Retinal pigment epithelial cell (primary cell): Measurements from ENCODE around the gene ATP8B4.
"Not testable (repeated sequence)": the region's sequence is repeated elsewhere in the genome, so short reads cannot be mapped to it uniquely, and the experiment has no call there.

ENCODE experiments used
- DNase-seq: peaks from one replicate; pipeline ENCODE4 v3.0.0-alpha.2; 2010; ENCODE audit warnings: low read depth
- H3K4me3 ChIP-seq: 2 replicates; pipeline ENCODE4 v1.5.1; 2011; ENCODE audit warnings: mild to moderate bottlenecking, low read length, control low read depth, moderate library complexity
- CTCF ChIP-seq: conservative IDR thresholded peaks from 2 replicates; pipeline ENCODE4 v1.5.1; 2011; ENCODE audit warnings: low read depth, low read length, control low read depth, inconsistent platforms

Gene ATP8B4

GRCh38 chr15:50162969-50163718 lies 44.1 kb upstream of the ATP8B4 start:
- DNase-seq: peak; percentile 48
- no peak for TF ChIP-seq CTCF
- no peak overlapping the region for H3K4me3 ChIP-seq

GRCh38 chr15:50158236-50158635 lies 39.2 kb upstream of the ATP8B4 start:
- not testable (repeated sequence) for H3K4me3 ChIP-seq, DNase-seq

GRCh38 chr15:50151476-50151875 lies 32.4 kb upstream of the ATP8B4 start:
- TF ChIP-seq CTCF: no peak
- no peak for DNase-seq
- H3K4me3 ChIP-seq: no peak overlapping the region

- TF ChIP-seq CTCF: no peak
- DNase-seq: no peak
- no peak overlapping the region for H3K4me3 ChIP-seq
Measured at GRCh38 chr15:50150851-50151250, 31.8 kb upstream of the ATP8B4 start.

GRCh38 chr15:50150349-50150748 lies 31.3 kb upstream of the ATP8B4 start:
- no peak for TF ChIP-seq CTCF
- no peak overlapping the region for H3K4me3 ChIP-seq
- DNase-seq: no peak

GRCh38 chr15:50149090-50149489 lies 30.1 kb upstream of the ATP8B4 start:
- DNase-seq: no peak
- no peak overlapping the region for H3K4me3 ChIP-seq
- no peak for TF ChIP-seq CTCF

GRCh38 chr15:50148362-50148963 lies 29.4 kb upstream of the ATP8B4 start:
- peak; percentile 85 for DNase-seq
- peak; percentile 86 for TF ChIP-seq CTCF
- no peak overlapping the region for H3K4me3 ChIP-seq
